ENCODE data around the gene GRPEL2.

GRPEL2 gene

GRCh38 chr5:149402291-149402690 is 57.0 kb downstream of the GRPEL2 start:
- Histone ChIP-seq H3K79me2 (ENCODE audit: insufficient read depth, low read length) (no peaks in the 10 kb centered on the region), H2AFZ (ENCODE audit: low read depth, low read length, severe bottlenecking) (no peak overlapping the region), H3K27me3 (ENCODE audit: low read length) (no peaks in the 10 kb centered on the region), H3K9me2 (replicated peaks; ENCODE audit: insufficient read depth, low read length) (no peaks in the 10 kb centered on the region), H3K4me3 (ENCODE audit: insufficient read depth, low read length, poor library complexity, severe bottlenecking) (no peak overlapping the region), H3K36me3 (ENCODE audit: low read length) (no peaks in the 10 kb centered on the region), H3K4me2 (ENCODE audit: low read depth, low read length, poor library complexity, severe bottlenecking) (no peak overlapping the region), H3F3A (ENCODE audit: insufficient read depth) (no peaks in the 10 kb centered on the region), H3K27ac (ENCODE audit: low read depth, low read length) (no peak overlapping the region), H3K9me3 (ENCODE audit: insufficient read depth, low read length) (no peaks in the 10 kb centered on the region), H4K20me1 (ENCODE audit: low read depth, low read length) (no peaks in the 10 kb centered on the region), H3K9ac (ENCODE audit: low read length) (no peak overlapping the region)
- TF ChIP-seq EZH2phosphoT487 (conservative IDR thresholded peaks at IDR 0.05; ENCODE audit: low read length) (no peak), CTCF (IDR thresholded peaks at IDR 0.05; ENCODE audit: insufficient read depth, low read length, poor library complexity, severe bottlenecking) (no peak)
